Measurements from ENCODE around the gene CD300A.
A peak's percentile ranks its signal among the peaks of the same experiment; 100 is the strongest.
"Not testable (repeated sequence)": the region's sequence is repeated elsewhere in the genome, so short reads cannot be mapped to it uniquely, and the experiment has no call there.

The CD300A gene

DNA sequence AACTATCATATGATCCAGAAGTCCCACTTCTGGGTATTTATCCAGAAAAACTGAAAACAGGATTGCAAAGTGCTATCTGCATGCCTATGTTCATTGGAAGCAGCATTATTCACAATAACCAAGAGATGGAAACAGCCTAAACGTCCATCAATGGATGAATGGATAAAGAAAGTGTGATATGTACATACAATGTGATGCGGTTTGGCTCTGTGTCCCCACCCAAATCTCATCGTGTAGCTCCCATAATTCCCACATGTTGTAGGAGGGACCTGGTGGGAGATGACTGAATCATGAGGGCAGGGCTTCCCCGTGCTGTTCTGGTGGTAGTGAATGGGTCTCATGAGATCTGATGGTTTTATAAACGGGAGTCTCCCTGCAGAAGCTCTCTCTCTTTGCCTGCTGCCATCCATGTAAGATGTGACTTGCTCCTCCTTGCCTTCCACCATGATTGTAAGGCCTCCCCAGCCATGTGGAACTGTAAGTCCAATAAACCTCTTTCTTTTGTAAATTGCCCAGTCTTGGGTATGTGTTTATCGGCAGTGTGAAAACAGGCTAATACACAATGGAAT lies 52.1 kb downstream of the CD300A start:
- not testable (repeated sequence) for DNase-seq (ENCODE audit: low spot score)

DNA sequence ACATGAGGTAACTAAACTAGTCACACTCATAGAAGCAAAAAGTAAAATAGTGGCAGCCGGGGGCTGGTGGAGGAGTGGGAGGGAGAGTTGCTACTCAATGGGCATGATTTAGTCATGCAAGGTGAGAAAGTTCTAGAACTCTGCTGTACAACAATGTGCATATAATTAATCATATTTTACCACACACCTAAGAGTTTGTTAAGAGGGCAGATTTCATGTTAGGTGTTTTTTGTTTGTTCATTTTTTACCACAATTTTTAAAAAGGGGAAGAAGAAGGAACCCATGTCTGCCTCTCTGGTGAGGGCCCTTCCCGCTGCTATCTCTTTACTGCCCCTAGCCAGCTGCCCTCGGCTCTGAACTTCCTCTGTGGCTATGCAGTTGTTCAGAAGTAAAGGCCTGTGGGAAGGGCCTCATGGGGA lies 53.6 kb downstream of the CD300A start:
- no peak for DNase-seq (ENCODE audit: low spot score)

DNA sequence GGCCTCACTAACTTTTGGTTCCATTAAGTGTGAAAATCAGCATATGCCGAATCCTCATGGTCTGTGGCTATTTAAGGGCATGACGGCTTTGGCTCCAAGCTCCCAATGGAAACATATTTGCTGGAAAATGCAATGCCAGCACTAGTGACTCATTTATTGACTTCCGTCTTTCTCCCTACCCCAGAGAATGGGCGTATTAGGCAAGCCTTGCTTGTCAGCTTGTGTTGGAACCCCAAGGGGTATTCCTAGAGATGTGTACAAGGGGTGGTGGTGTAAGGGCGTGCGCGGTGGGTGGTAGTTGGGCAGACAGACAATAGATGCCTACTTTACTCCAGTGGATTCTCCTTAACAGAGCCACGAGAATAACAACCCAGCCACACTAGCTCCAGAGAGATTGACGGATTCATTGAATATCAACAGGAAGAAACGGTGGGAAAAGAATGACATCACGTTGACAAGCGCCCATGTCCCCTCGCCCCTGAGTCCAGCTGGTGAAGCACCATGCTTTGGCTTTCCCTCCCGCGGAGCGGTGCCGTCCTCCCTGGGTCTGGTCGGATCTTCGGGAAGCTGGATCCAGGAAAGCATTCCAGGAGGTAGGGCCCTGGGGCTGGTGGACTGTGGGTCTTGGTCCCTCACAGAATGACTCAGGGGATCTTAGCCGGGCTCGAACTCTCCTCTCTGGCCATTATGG lies 54.5 kb downstream of the CD300A start:
- no peak for DNase-seq (ENCODE audit: low spot score)

DNA sequence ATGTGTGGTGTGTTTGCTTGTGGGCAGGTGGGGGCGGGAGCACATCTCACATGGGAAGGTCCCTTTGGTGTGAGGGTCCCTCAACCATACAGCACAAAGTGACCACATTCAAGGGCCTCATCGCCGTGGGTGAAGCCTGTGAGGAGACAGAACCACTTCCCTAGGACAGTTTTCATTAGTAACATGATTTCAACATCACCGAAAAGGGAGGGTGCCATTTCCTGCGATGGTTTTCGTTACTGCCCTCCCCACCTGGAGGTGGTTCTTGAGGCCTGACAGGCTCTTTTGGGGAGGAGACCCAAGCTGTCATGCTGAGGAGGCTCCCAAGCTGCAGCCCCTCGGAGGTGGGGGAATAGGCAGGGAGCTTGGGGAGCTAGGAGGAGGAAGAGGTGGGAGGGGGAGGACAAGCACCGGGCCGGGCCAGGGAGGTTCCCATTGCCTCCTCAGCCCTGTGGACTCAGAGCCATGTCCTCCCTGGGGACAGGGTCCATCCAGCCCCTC lies 55.3 kb downstream of the CD300A start:
- peak; percentile 7 for DNase-seq (ENCODE audit: low spot score)

DNA sequence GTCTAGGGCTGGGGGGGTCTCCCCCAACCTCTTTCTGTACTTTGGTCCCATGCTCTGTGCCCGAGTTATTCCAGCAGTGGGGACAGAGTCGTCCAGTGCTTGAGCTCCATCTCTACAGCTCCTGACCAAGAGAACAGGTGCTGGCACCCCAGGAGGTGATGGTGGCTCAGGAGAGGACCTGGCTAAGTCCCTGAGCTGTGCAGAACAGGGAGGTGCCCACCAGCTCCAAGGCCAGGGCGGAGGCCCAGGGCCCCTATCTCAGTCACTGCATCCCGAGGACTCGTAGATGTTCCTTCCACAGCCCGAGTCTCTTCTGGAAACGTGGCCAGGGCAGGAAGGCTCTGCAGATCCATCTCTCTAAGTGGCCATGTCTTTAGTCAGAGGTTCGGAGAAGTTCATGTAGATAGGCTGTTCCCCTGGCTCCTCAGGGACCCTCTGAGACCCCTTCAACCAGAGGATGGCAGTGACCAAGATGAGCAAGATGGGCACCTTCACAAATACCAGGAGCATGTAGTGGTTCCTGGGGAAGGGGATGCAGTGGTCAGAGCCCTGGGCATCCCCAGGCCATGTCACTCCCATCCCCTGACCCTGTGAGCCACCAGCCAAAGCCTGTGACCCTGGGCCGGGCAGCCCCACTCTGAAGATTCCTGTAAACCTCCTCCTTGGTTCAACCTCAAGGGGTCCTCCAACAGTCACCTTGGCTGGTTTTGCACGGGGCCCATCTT lies 56.1 kb downstream of the CD300A start:
- no peak for DNase-seq (ENCODE audit: low spot score)

DNA sequence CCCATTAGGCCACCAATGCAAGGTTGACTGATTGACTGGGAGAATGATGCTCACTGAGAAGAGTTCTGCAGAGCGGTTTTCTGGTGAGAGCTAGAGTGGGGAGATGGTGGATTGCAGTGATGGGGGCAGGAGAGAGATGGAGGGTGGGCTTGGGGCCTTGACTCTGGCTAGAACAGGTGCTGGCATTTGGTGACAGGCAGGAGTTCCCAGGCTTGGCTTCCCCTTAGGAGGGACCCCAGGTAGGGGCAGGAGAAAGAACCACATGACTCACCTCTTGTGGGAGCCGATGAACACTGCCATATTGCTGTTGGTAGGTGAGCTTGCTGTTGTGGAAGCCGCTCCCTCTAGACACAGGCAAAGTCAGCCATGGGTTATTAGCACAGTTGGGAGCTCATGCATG lies 56.9 kb downstream of the CD300A start:
- no peak for DNase-seq (ENCODE audit: low spot score)

DNA sequence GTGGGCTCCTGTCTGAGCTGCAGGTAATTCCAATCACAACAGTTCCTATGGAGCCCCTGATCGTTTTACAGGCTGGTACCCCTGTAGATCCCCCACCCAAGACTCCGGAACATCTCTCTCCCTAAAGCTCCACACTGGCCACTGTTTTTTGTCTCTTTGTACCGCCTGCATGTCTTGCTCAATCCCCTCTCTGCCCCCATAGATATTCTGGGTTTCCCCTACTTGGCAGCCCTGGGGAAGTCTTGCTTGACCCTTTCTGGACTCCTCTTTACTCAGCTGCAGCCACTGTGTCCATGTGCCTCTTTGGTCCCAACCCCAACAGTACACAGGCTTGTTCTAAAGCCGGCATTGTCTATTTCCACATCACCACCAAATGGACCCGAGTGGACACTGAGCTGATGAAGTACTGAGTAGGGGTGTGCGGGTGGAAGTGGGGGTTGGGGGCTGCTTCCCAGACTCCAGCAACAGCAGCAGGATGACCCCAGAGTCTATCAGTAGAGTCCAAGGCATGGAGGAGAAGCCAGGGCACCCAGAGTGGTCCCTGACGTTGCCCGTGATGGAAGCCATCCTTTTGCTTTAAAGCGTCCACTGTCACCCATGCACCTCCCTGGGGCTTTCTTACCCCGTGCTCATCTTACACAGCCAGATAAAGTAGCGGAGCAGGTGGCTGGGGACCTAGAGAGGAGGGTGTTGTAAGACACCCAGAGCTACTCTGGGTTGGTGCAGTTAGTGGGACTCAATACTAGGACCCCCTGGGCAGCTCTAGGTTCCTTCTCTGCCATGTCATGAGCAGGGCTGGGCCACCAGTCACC lies 58.4 kb downstream of the CD300A start:
- no peak for DNase-seq (ENCODE audit: low spot score)

DNA sequence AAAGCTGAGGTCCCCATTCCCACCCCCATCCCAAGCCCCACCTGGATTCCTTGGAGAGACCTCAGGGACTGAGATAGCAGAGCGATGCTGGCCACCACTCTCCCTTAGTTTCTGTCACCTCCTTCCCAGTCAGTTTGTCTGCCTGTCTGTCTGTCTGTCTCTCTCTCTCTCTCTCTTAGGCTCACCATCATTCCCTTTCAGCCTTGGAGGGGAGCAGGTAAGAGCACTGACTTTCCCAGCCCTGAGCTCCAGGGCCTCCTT lies 59.0 kb downstream of the CD300A start:
- no peak for DNase-seq (ENCODE audit: low spot score)

DNA sequence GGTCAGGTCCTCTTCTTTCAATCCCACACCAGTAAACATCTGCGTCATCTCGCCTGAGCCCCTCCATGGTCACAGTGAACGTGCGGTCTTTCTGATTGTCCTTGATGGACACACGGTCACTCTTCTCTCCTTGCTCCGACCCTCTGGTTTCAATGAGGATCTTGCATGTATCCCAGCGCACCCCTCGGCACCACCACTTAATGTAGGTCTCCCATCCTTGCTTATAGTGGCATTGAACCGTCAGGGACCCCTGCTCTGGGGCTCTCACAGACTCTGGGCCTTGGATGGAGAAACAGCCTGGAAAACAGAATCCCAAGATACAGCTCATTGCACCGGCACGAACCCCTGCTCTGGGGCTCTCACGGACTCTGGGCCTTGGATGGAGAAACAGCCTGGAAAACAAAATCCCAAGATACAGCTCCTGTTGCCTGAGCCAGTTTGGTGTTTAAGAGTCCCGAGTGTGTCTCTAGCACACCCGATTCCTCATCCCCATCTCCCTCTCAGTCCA lies 59.4 kb downstream of the CD300A start:
- no peak for DNase-seq (ENCODE audit: low spot score)

DNA sequence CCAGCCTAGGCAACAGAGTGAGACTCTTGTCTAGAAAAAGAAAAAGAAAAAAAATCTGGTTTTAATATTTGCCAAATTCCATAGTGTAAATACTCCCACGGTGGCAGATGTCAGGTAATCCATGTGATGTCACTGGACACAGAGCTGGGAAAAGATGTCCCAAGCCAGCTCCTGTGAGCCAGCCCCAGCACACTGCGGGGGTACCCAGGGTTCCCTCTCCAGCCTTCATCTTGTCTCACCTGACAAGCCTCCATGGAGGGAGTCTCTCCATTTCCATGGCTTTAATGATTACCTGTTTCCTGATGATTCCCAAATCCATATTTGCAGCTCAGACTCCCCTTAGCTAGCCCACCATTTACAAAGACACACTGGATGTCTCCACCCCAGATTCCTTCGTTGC lies 60.2 kb downstream of the CD300A start:
- no peak for DNase-seq (ENCODE audit: low spot score)

DNA sequence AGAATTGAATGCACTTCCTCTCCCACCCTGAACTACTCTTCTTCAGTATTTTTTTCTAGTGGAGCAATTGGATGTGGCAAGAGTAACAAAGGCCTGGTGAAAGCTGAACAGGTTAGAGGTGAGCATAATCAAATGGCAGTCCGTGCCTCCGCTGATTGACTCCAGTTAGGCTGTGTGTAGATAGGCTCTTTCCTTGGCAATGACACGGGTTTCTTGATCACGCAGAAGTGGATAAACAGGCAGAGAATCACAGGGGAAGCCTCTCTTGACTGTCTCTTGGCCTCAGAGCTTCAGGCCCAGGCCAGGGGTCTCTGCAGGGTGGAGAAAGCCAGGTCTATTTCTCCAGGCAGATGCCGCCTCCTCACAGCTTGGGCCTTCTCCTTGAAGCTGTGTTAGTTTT lies 60.6 kb downstream of the CD300A start:
- DNase-seq (ENCODE audit: low spot score) = no peak

DNA sequence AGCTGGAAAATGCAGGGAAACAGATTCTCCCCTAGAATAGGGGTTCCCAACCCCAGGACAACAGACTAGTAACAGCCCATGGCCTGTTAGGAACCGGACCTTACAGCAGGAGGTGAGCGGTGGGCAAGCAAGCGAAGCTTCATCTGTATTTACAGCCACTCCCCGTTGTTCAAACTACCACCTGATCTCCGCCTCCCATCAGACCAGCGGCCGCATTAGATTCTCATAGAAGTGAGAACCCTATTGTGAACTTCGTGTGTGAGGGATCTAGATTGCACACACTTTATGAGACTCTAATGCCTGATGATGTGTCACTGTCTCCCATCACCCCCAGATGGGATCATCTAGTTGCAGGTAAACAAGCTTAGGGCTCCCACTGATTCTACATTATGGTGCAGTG lies 61.3 kb downstream of the CD300A start:
- no peak for DNase-seq (ENCODE audit: low spot score)

DNA sequence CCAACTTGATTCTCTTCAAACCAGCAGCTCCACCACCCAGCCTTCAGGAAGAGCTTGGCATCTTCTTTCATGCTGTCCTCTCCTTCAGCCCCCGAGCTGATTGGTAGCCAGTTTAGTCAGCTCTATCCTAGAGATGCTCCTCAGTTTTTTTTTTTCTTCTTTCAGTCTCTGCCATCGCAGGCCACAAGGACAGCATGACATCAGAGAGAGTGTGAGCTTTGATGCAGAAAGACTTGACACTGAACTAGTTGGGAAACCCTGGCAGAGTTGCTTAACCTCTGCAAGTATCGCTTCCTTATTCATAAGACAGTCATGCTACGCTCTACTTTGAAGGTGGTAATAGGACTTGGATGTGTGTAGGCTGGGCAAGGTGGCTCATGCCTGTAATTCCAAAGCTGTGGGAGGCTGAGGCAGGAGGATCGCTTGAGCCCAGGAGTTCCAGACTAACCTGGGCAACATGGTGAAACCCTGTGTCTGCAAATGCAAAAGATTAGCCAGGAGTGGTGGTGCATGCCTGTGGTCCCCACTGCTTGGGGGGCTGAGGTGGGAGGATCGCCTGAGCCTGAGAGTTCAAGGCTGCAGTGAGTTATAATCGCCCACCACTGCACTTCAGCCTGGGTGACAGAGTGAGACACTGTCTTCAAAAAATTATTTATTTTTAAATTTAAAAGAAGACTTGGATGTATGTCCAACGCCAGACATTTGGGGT lies 62.2 kb downstream of the CD300A start:
- DNase-seq (ENCODE audit: low spot score) = peak; percentile 27

DNA sequence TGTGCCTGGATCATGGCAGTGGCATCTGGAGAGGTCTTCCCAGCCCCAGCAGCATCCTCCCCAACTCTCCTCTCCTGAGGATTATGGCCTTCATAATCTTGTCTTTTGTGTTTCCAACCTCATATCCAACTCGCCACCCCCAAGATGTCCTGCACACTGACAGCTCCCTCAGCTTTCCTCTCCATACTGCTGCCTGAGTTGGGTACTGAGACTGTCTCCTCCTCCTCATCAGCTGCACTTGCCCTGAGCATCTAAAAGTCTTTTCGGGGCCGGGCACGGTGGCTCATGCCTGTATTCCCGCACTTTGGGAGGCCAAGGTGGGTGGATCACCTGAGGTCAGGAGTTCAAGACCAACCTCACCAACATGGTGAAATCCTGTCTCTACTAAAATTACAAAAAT lies 62.8 kb downstream of the CD300A start:
- DNase-seq (ENCODE audit: low spot score) = no peak

DNA sequence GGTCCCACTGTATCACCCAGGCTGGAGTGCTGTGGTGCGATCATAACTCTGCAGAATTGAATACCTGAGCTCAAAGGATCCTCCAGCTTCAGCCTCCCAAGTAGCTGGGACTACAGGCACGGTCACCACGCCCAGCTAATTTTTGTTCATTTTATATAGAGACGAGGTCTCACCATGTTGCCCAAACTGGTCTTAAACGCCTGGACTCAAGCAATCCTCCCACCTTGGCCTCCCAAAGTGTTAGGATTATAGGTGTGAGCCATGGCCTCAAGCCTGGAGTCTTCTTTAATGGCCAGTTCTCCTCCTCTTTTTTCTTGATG lies 64.4 kb downstream of the CD300A start:
- no peak for DNase-seq (ENCODE audit: low spot score)

DNA sequence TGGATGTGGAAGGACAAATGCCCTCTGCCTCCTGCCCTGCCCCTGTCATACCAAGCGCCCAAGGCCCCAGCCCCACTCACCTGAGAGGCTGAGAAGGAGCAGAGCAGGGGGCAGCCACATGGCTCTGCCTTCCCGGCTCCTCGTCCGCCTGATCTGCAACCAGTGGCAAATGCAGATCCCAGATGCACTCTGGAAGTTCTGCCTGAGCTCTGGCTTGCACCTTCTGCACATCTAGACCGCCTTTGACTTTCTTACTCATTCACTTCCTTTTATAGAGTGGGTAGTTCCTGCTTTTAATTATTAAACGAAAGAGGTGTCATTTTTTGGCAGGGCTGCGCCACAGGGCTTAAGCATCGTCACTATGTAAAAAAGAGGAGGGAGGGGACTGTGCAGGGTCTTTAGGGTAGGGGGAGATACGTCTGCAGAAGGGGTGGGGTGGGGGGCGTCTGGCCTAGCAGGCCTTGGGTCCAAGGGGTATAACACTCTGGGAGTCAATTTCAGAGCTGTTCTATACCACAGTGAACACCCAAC lies 64.9 kb downstream of the CD300A start, which contains the start of gene CD300LB:
Gene CD300LB, minus strand, starts transcription at position 245 of the 531 bp plus-strand sequence. Its CDS starts 125 bp downstream, at position 120.
- no peak for DNase-seq (ENCODE audit: low spot score)

DNA sequence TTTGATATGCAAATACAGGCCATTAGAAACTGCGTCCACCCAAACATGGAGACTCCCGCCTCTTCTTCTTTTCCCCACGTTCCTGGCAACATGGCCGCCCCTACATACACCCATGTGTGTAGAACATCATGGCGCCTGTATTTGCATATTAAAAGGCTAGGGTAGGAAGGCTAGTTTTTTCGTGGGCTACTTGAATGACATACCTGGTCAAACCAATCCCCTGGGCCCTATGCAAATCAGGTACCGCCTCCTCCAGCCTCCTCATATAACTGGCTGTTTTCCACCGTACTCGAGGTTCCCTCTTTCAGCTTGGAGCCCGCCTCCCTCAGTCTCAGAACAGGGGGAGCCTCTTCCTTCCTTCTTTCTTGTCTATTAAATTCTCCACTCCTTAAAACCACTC lies 65.7 kb downstream of the CD300A start:
- peak; percentile 41 for DNase-seq (ENCODE audit: low spot score)
